ENCODE results near the gene GNA15. TPM values are rescaled to one million over a fixed set of nuclear protein-coding genes. Genes with fewer than 3 reads are reported as not detected.

Gene GNA15
- total RNA-seq, 3 donors from 2014 or later (not counting 1 experiment from before 2014, with no cell fraction given), result 3.9 to 10.4 (median 8.4) TPM

DNA sequence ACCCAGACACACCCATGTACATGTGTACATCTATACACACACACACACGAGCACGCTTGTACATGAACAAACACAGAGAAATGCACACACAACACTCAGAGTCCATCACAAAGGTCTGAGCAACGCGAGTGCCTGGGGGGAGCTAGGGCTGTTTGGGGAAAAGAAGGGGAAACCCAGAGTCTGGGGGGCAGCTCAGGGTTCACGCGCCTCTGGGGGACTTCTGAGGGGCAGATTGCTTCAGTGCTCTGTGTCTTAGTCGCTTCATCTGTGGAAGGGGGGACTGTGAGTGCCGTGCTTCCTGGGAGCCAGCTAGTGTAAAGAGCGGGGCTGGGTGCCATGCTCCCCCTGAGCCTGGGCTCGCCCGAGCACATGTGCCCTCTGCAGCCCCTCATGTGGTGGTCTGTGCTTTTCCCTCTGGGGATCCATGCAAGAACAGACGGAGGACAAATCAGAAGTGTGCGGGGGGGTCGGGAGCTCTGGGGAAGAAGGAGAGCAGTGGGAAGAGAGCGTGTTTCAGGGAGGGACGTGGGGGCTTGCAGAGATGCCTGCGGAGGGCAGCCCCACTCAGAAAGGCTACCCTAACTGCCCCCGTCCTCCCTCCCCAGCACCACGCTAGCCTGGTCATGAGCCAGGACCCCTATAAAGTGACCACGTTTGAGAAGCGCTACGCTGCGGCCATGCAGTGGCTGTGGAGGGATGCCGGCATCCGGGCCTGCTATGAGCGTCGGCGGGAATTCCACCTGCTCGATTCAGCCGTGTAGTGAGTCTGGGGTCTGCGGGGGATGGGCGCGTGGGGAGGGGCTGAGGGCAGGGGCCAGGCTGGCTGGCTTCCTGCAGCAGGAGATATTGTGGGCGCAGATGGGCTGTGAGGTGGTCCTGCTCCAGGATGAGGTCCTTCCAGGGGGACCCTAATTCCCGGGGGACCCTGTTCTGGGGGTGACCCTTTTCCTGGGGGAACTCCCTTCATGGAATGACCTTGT, 14.0 kb downstream of the GNA15 start:
- Histone ChIP-seq H3K27ac (ENCODE audit: low read length) (no peak overlapping the region), H3K27me3 (ENCODE audit: control insufficient read depth, insufficient read depth, low read length) (no peaks in the 10 kb centered on the region), H3K36me3 (ENCODE audit: control insufficient read depth, insufficient read depth, low read length) (no peaks in the 10 kb centered on the region), H3K9me3 (ENCODE audit: control insufficient read depth, insufficient read depth, low read length) (no peaks in the 10 kb centered on the region), H3K4me3 (ENCODE audit: low read length) (no peak overlapping the region), H3K4me1 (ENCODE audit: control insufficient read depth, insufficient read depth, low read length) (peaks cover 13% of the 10 kb centered on the region)
- Mint-ChIP-seq H3K9me3 (no peaks in the 10 kb centered on the region), H3K4me1 (peaks cover 0 to 4% of the 10 kb centered on the region in 2 donors), H3K27ac (no peak overlapping the region), H3K27me3 (ENCODE audit: low read depth in 2 of 2) (no peaks in the 10 kb centered on the region), H3K36me3 (no peaks in the 10 kb centered on the region), H3K4me3 (no peak overlapping the region)
- ATAC-seq, result no peak
- TF ChIP-seq, protein P1, sequence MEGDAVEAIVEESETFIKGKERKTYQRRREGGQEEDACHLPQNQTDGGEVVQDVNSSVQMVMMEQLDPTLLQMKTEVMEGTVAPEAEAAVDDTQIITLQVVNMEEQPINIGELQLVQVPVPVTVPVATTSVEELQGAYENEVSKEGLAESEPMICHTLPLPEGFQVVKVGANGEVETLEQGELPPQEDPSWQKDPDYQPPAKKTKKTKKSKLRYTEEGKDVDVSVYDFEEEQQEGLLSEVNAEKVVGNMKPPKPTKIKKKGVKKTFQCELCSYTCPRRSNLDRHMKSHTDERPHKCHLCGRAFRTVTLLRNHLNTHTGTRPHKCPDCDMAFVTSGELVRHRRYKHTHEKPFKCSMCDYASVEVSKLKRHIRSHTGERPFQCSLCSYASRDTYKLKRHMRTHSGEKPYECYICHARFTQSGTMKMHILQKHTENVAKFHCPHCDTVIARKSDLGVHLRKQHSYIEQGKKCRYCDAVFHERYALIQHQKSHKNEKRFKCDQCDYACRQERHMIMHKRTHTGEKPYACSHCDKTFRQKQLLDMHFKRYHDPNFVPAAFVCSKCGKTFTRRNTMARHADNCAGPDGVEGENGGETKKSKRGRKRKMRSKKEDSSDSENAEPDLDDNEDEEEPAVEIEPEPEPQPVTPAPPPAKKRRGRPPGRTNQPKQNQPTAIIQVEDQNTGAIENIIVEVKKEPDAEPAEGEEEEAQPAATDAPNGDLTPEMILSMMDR (IDR thresholded peaks at IDR 0.05), result no peak
- intact Hi-C loops (cut with micrococcal nuclease), result no loop called here
- WGBS (ENCODE audit: insufficient coverage), result 89% methylated on average over 32 of the region's 35 CpGs
- DNase-seq, result no peak

DNA sequence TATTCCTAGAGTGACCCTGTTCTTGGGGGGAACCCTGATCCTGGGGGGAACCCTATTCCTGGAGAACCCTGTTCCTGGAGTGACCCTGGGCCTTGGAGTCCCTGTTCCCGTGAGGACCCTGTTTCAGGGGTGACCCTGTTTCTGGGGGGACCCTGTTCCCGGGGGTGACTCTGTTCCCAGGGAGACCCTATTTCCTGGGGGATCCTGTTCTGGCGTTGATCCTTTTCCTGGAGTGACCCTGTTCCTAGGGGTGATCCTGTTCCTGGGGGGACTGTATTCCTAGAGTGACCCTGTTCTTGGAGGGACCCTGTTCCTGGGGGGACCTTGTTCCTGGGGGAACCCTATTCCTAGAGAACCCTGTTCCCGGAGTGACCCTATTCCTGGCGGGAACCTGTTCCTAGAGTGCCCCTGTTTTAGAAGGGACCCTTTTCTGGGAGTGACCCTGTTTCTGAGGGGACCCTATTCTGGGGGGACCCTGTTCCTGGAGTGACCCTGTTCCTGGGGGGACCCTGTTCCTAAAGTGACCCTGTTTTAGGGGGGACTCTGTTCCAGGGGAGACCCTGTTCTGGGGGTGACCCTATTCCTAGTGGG, 15.0 kb downstream of the GNA15 start:
- DNase-seq (no peak), ATAC-seq (no peak)
- no peak overlapping the region for H3K27ac ChIP-seq (ENCODE audit: low read length)
- no peaks in the 10 kb centered on the region for H3K27me3 ChIP-seq (ENCODE audit: control insufficient read depth, insufficient read depth, low read length)
- intact Hi-C loops (cut with micrococcal nuclease), result no loop called here
- no peak overlapping the region for H3K4me3 ChIP-seq (ENCODE audit: low read length)
- H3K4me3 Mint-ChIP-seq, result no peak overlapping the region
- WGBS (ENCODE audit: insufficient coverage), result 84% methylated on average over 5 of the region's 5 CpGs
- no peaks in the 10 kb centered on the region for H3K27me3 Mint-ChIP-seq (ENCODE audit: low read depth in 2 of 2)
- TF ChIP-seq, protein P1 (IDR thresholded peaks at IDR 0.05), result no peak
- H3K36me3 Mint-ChIP-seq, result no peaks in the 10 kb centered on the region
- peaks cover 22% of the 10 kb centered on the region for H3K4me1 ChIP-seq (ENCODE audit: control insufficient read depth, insufficient read depth, low read length)
- no peaks in the 10 kb centered on the region for H3K9me3 ChIP-seq (ENCODE audit: control insufficient read depth, insufficient read depth, low read length)
- H3K36me3 ChIP-seq (ENCODE audit: control insufficient read depth, insufficient read depth, low read length), result no peaks in the 10 kb centered on the region
- peaks cover 0 to 4% of the 10 kb centered on the region in 2 donors for H3K4me1 Mint-ChIP-seq
- no peak overlapping the region for H3K27ac Mint-ChIP-seq
- H3K9me3 Mint-ChIP-seq, result no peaks in the 10 kb centered on the region

DNA sequence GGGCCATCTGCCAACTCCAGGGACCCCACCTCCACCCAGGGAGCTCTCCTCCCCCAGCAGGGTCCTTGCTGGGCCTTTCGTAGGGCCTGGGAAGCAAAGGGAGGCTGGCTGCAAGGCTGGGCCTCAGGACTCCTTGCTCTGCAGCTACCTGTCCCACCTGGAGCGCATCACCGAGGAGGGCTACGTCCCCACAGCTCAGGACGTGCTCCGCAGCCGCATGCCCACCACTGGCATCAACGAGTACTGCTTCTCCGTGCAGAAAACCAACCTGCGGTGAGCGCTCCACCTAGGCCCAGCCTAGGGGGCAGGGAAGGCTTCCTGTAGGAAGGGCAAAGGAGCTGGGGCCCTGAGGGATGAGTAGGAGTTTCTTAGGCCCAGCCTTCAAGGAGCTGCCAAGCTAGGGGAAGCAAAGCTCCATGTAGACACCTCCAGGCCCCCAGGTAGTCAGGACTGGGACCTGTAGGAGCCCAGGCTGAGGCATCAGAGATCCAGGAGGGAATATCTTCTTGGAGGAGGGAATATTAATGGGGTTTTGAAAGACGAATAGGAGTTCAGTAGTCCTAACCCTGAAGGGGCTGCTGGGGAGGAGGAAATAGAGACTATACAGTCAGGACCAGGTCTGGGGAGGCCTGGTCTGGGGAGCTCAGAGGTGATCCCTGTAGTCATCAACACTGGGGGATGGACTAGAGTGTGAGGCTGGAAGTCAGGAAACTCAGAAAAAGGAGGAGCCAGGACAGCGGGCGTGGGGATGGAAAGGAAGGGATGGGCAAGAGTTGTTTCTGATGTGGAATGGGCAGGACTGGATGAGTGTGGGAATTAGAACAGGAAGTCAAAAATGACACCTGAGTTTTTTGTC, 16.0 kb downstream of the GNA15 start:
- H3K27me3 Mint-ChIP-seq (ENCODE audit: low read depth in 2 of 2), result no peaks in the 10 kb centered on the region
- no peaks in the 10 kb centered on the region for H3K9me3 ChIP-seq (ENCODE audit: control insufficient read depth, insufficient read depth, low read length)
- no peaks in the 10 kb centered on the region for H3K27me3 ChIP-seq (ENCODE audit: control insufficient read depth, insufficient read depth, low read length)
- DNase-seq (no peak), ATAC-seq (no peak)
- no peak overlapping the region for H3K27ac Mint-ChIP-seq
- peaks cover 0 to 3% of the 10 kb centered on the region in 2 donors for H3K4me1 Mint-ChIP-seq
- no peaks in the 10 kb centered on the region for H3K36me3 ChIP-seq (ENCODE audit: control insufficient read depth, insufficient read depth, low read length)
- no peaks in the 10 kb centered on the region for H3K36me3 Mint-ChIP-seq
- no peak overlapping the region for H3K27ac ChIP-seq (ENCODE audit: low read length)
- no peak overlapping the region for H3K4me3 Mint-ChIP-seq
- TF ChIP-seq, protein P1 (IDR thresholded peaks at IDR 0.05), result no peak
- 81% methylated on average over 14 of the region's 14 CpGs for WGBS (ENCODE audit: insufficient coverage)
- intact Hi-C loops (cut with micrococcal nuclease), result no loop called here
- no peak overlapping the region for H3K4me3 ChIP-seq (ENCODE audit: low read length)
- no peaks in the 10 kb centered on the region for H3K9me3 Mint-ChIP-seq
- H3K4me1 ChIP-seq (ENCODE audit: control insufficient read depth, insufficient read depth, low read length), result peaks cover 17% of the 10 kb centered on the region

Data from natural killer cell (primary cell).